ENCODE measurements around the gene CRISP3.
"Not testable (repeated sequence)": the region's sequence is repeated elsewhere in the genome, so short reads cannot be mapped to it uniquely, and the experiment has no call there.

The CRISP3 gene, protein sequence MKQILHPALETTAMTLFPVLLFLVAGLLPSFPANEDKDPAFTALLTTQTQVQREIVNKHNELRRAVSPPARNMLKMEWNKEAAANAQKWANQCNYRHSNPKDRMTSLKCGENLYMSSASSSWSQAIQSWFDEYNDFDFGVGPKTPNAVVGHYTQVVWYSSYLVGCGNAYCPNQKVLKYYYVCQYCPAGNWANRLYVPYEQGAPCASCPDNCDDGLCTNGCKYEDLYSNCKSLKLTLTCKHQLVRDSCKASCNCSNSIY

DNA sequence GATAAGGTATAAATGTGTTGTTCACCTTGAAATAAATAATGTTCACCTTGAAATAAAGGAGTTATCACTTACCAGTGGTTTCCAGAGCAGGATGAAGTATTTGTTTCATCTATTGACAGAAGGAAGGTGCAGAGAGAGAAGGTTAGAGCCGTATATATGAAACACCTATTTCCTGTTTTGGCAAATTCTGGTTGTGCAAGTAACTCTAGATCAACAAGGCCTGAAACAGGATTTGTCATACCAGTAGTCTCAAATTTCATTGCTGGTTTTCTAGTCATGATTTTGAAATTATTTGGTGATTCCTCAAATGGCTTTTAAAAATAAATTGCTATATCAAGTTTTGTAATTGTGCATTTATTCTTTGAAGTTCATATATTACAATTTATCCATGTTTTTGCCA, at the start of gene CRISP3:
TSS of gene CRISP3 (minus strand) at position 130 of the 400 bp plus-strand sequence. CDS start at position 109, 21 bp downstream.
- no peak for DNase-seq

DNA sequence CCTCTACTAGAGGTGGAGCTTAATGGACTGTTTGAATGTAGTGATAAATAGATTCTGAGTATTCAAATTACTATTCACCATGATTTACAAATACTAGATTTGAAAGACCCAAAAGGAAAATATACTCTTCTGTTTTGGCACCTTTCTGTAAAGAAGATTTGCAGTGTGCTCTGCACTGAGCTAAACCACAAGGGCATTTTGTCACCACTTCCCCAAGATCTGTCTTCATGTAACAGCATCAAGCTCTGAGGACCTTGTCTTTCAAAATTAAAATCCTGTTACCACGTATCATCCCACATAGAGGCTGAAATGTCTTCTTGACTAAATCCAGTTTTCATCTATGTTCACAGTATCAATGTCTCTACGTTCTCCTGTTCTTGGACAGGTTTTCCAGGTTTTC, 46.2 kb upstream of the CRISP3 start:
- DNase-seq, result no peak

DNA sequence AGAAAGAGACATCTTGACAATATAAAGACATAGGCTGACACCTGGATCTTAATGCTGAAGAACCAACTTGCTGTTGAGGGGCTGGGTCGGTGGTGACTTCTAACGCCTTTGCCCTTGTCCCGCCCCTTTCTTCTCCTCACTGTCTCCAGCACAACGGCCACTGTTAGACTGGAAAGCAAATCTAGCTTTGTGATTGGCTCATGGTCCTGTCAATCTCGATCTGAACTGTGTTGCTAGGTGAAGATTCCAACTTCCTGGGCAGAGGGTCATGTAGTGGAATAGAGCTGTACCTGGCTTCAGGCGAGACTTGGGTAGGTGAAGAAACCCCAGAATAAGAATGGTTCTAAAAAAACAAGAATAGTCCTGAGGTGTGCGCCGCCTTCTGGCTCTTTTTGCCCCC, 43.0 kb upstream of the CRISP3 start, which contains the start of gene PGK2:
TSS of gene PGK2 (minus strand) at position 110 of the 400 bp plus-strand sequence. CDS start at position 12, 98 bp downstream.
- DNase-seq, result no peak

DNA sequence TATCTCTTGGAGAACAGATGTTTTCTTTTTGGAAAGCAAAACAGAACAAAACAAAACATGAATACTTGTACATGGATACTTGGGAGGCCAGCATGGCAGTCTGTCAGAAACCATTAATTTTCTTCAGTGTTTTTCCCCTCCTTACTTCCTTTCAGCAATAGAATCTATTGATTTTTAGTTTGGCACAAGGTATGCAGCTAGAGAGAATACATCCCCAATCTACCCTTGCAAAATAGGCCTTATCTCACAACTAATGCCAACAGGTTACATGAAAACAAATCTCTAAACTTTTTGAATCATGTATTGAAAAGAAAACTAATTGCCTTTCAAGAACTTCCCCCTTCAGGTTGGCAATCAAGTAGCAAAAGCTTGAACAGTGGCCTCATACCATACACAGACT, 40.1 kb upstream of the CRISP3 start:
- no peak for DNase-seq

DNA sequence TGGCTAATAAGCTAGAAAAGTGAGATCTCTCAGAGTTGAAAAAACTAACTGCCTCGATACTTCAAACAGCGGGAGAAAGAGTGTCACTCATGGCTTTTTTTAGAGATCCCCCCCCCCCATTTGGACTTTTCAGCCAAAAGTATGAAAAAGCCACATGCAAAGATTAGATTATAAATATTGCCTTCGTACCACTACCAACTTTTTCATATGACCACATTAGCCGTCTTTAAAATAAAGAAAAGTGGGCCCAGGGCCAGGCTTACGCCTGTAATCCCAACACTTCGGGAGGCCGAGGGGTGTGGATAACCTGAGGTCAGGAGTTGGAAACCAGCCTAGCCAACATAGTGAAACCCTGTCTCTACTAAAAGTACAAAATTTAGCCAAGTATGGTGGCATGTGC, 38.5 kb upstream of the CRISP3 start:
- no peak for DNase-seq

DNA sequence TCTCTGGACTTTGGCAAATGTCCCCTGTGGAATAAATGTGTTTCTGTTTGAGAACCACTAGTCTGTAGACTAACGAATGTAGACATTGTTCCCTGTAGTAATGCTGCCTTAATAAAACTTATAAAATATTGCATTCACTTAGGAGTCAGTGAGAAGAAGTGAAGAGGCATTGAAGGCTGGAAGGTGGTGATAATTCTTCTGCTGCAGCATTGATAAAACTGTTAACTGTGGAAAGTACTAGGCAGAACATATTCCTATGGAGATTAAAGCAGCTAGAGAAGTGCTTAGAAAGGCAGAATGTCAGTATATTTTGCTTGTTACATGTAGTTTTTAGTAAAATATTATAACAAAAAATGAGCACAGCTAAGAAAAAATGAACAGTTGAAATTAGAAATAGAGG, 38.1 kb upstream of the CRISP3 start:
- no peak for DNase-seq

DNA sequence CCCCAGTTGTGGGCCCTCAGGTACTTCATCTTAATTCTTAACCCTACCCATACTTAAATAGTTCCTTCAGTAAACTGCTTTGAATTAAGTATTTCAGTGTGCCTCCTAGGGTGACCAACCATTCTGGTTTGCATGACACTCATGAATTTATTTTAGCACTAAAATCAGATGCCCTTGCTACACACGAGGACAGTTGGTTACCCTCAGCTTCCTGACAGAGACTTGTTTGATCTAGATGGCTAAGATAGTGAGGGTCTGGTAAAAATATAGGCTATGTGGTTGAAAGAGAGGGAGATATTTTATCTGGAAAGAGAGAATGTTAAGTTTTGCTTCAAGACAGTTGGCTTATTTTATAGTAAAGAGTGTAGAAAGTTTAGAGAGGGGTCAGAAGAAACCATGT, 32.3 kb upstream of the CRISP3 start:
- no peak for DNase-seq

DNA sequence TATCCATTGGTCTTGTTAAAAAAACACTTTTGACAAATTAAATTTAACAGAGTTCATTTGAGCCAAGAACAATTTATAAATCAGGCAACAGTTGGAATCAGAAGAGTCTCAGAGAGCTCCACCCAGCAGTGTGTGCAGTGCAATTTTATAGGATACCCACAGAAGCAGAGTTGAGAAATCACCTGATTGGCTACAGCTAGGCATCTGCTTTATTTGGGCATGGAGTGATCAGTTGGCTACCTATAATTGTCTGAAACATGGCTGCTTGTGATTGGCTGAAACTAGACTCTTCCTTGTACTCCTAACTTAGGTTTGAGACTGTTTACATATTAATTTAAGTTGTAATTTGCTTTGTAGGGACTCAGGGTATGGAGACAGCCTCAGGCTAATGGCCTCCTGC, 30.9 kb upstream of the CRISP3 start:
- no peak for DNase-seq

DNA sequence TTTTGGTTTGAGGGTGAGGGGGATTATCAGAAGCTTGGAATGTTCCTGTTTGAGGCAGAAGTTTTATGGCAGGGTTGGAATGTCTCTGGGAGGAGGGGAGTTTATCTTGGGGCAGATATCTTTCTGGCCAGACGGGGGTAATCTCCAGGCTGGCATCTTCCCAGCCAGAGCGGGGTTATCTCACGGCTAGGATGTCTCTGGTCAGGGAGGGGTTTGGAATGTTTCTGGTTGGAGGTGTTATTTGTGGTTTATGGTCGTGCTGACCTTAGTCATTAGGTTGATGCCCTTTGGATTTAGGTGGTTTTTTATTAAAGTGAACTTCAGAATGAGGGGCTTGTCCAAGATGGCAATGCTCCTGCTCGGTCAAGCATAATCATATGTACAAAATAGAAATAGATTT, 28.1 kb upstream of the CRISP3 start:
- DNase-seq, result no peak

DNA sequence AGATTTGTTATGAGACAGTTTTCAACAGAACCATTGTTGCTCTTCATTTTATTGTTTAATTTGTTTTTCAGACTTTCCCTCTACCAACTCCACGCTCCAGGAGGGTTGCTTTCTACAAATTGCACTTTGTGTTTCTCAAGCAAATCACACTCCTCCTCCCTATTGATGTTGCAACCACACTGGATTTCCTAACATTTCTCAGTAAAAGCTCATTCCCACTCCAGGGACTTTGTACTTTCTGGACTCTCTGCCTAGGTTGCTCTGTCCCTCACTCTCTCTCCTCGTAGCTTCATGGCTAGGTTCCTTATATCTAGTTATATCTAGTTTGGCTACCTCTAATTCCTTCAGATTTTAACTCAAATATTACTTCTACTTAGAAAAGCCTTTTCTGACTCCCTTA, 22.6 kb upstream of the CRISP3 start:
- DNase-seq, result no peak

DNA sequence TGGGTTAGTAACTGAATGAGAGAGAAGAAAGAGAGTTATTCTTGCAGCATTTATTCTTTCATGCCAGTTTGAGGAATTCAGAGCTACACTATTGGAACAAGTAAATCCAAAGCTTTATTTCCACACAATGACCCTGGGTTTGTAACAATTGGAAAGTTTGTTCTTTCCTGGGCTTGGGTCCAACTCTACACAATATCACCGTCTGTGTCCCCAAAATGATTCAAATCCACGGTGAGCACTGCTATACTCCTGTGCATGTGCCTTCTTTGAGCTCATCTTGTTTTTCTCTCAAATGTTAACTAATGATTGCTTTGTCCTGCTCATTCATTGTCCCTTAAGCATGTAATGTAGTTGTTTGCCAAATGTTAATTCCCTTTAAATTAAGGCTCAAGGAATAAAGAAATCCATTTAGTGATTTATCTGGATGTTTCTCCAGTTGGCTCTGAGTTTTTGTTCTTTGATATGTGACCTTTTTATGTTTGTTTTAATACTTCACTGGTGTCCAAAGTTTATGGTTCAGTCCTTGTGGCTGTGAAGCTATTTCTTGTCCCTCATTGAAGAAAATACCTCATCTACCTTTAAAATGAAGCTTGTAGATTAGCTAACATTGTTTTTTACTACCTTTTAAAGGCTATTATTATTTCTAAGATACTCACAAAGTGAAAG, 20.5 kb upstream of the CRISP3 start:
- no peak for DNase-seq

DNA sequence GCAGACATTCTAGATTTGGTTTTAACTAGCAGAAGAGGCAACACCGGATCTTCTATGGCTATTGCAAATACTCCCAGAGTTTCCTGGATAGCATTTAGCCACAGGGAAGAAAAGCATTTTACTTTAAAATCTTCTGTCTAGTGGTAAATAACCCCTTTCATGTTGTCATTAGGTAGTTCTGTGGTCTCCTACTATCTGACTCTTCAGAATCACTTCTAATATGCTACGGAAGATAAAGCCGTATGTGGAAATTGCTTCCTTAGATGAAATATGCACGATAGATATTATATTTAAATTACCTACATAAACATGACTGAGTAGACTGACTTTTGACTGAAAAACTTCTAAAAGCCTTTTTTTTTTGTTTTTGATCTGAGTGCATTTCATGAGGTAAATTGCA, 759 bp downstream of the CRISP3 start:
- DNase-seq, result no peak

DNA sequence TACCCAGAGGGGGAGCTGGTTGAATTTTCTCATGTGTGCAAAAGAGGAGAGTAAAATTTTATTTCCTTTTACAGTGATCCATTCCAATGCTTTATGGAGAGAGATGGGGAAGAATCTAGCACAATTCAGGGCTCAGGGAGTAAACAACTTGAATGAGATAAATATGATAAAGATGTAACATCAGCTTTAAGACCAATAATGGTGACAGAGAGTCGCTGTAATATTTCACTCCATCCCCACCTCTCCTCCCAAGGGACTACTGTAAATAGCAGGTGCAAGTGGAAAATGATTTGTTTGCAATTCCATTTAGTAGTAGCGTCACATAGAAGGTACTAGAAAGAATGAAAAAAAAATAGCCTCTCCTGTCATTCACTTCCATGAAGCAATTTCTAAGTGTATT, 4.8 kb downstream of the CRISP3 start:
- no peak for DNase-seq

DNA sequence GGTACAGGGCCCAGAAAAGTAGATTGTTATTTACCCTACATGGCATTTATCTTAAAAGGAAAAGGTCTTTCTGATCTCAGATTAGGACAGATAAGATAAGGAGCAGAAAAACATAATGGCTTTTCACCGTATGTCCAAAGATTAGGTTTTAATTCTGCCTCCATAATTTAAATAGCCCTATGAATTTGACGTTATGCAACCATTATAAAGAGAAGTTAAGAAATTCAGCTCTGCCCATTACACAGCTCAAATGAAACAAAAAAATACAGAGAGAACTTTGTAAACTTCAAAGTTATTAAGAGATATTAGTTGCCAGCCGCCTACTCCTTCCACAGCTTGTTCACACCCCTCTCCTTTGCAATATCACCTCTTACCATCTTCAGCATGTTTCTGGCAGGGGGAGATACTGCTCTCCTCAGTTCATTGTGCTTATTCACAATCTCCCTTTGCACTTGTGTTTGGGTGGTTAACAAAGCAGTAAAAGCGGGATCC, 8.1 kb downstream of the CRISP3 start:
- DNase-seq, result no peak

DNA sequence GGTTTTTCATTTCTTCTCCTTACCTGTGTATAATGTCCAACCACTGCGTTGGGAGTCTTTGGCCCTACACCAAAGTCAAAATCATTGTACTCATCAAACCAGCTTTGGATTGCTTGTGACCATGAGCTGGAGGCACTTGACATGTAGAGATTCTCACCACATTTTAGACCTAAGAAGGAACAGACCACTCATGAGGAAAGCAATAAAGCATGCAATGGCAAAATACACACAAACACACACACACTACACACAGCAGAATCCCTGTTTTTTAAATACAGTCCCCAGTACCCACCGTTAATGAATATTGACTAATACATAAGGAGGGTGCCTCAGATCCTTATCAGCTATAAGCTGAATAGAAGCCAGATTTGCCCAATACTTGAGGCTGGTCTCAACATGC, 10.5 kb downstream of the CRISP3 start:
- DNase-seq, result no peak

DNA sequence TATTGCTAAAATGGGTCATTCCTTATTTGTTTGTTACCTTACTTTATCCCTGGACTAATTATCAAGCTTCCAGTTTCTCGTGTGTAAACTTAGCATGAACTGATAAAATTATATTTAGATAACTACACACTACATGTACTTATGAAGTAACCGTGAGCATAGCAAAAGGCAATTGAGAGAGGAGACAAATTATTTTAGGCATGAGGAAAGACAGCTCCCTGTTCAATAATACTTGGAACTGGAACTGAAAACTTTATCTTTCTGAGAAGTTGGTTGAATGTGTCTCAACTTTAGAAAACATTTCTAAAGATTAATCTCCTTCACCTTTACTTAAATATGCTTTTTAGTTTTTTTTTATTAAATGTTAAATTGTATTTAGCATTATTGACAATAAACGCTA, 11.4 kb downstream of the CRISP3 start:
- DNase-seq, result no peak

DNA sequence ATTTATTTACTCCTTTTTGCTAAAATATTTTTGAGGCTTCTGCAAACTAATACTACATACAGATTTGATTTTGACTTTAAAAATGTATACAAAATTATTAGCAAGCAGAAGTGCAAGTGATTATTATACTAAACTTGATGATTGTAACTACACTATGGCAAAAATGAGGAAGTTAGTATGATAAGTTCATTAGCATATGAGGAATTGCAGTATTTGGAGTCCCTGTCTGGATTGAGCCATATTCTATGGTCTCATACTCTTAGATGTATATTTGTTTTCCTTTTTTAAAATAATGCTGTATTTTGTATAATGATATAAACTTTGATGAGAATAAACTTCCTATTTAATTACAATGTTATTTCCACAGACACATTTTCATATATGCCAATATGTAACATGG, 13.9 kb downstream of the CRISP3 start:
- no peak for DNase-seq

DNA sequence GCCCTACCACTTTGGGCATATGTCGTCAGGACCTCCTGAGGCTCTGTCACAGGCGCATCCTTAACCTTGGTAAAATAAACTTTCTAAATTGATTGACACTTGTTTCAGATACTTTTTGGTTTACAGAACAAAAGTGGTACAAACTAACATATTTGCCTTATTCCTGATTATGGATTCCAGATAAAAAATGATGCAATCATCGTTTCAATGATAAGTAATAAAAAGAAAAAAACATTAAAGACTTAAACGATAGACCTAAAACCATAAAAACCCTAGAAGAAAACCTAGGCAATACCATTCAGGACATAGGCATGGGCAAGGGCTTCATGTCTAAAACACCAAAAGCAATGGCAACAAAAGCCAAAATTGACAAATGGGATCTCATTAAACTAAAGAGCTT, 20.3 kb downstream of the CRISP3 start:
- not testable (repeated sequence) for DNase-seq

DNA sequence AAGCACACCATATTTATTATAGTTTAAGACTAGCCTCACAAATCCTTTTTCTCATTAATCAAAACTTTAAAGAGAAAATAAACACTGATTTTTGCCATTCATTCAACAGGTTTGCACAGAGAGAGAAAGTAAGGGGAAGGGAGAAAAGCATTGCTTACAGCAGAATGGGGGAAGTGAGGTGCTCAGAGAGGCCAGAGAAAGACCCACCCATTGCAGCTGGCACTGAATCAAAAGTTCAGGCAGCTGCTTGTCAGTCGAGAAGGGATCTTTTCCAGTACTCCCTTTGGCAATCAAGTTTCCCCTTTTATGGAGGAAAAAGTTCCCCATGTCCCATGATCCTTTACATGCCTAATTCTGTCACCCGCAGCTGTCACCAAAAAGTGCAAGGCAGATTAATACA, 22.9 kb downstream of the CRISP3 start:
- no peak for DNase-seq

DNA sequence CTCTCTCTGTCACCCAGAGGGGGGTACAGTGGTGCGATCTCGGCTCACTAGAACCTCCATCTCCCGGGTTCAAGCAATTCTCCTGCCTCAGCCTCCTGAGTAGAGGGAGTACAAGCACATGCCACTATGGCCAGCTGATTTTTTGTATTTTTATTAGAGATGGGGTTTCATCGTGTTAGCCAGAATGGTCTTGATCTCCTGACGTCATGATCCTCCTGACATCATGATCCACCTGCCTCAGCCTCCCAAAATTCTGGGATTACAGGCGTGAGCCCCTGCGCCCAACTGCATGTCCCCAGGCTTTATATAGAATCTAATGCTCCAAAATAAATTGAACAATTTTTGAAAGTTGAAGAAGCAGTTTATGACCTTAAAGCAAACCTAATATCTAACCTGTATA, 23.8 kb downstream of the CRISP3 start:
- no peak for DNase-seq

DNA sequence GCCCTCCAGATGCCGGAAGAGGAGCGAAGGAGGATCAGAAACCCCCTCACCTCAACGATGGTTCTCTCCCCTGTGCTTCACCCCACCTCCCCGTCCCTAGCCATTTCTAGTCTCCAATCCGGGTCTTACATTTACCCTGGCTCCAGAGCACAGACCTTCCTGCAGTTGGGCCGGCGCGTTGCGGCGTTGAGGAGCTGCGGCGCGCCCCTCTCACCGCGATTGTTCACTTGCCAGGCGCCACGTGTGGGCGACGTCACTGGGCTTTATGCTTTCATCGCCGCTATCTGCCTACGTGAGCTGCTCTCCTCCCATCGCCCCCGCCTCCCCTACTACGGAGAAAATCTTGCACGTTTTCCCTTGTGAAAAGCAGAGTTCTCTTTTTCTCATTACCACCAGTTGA, 30.8 kb downstream of the CRISP3 start, which contains the start of gene CRISP2:
TSS of gene CRISP2 (minus strand) at position 198 of the 400 bp plus-strand sequence. CDS start 4,347 bp downstream, outside the sequence.
- no peak for DNase-seq

DNA sequence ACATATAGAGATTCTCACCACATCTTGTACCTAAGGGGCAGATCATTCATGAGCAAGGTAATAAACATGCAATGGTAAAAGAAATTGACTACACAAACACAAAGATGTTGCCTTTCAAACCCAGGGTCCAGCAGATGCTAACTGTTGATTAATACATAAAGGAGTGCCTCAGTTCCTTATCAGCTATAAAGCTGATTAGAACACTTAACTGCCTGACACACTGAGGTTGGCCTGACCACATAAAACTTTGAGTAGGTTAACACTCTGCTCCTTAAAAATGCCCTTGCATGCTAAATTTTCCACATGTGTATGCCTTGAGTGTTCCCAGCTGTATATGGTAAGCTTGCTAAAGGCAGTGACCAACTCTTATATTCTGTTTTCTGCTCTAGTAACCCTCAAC, 45.7 kb downstream of the CRISP3 start:
- DNase-seq, result no peak

DNA sequence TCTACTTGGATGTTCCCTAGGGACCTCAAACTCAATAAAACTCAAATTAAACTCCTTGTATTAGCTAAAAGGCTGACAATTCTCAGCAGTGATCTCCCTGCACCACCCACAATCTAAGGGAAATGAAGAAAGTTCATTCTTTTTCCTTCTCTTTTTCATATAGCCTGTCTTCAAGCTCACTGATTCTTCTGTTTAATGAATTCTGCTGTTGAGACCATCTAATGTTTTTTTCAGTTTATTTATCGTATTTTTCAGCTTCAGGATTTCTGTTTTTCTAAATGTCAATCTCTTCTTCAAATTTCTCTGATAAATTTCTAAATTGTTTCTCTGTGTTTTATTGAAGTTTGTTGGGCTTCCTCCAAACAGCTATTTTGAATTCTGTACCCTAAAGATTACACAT, 50.7 kb downstream of the CRISP3 start:
- DNase-seq, result no peak

DNA sequence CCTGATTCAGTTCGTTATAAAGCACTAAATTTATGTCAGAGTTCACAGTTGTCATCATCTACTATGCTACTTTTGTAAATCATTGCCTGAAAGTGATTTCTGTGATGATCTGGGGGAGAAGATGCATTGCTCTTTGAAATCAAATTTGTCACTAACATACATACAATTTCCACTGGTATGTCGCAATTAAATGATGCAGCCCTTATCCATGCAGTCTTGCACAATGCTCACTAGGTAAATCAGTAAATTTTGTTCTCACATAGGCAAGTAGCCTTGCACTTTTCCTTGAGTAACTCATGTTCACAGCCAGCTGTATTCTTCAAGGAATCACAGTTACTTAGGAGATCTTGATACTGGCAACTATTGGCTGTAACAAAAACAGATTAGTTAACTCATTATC, 51.7 kb downstream of the CRISP3 start:
- DNase-seq, result no peak

Data from NCI-H2171 (cell line).